IMR-90 (cell line): Measurements from ENCODE around the gene SLC29A3. TPM values are rescaled to one million over a fixed set of nuclear protein-coding genes. Genes with fewer than 3 reads are reported as not detected.

Source experiments
- ATAC-seq: fragments of 200-7000 bp; cut with Tn5 transposase; 2 replicates; pipeline ENCODE4 v1.9.1; 2020; ENCODE audit warnings: low read depth, mild to moderate bottlenecking, moderate library complexity
- BruUV-seq: library from RNA; stranded (reverse); fragments of 400-500 nt; replicated peaks from 2 replicates; lab custom pipeline; 2021; lab: Mats Ljungman, UMichigan
- CTCF ChIA-PET: fragments of 300-600 bp; formaldehyde crosslinking; extraction: SDS; loops from one replicate; lab custom pipeline; 2021; ENCODE audit warnings: antibody characterized with exemption; lab: Yijun Ruan, JAX
- POLR2A ChIA-PET: fragments of 300-600 bp; sonication (Branson Sonifier 250); formaldehyde crosslinking; loops from one replicate; lab custom pipeline; 2022; ENCODE audit warnings: antibody characterized with exemption; ENCODE audit not compliant: unreplicated experiment; lab: Charles Lee
- DNase-seq: peaks from one replicate; pipeline ENCODE4 v3.0.0; 2013
- H2AFZ ChIP-seq: replicated peaks from 2 replicates; pipeline ENCODE3; 2013; ENCODE audit warnings: low read length, mild to moderate bottlenecking; ENCODE audit not compliant: poor library complexity
- H2AK5ac ChIP-seq: 2 replicates; pipeline ENCODE4 v1.6.1; 2013; ENCODE audit warnings: low read depth, low read length, inconsistent platforms
- H2AK9ac ChIP-seq: replicated peaks from 2 replicates; pipeline ENCODE3; 2013; ENCODE audit warnings: mild to moderate bottlenecking, low read depth, low read length, moderate library complexity; ENCODE audit not compliant: poor library complexity
- H2BK120ac ChIP-seq: 2 replicates; pipeline ENCODE4 v1.6.1; 2013; ENCODE audit warnings: low read depth, low read length, inconsistent platforms
- H2BK15ac ChIP-seq: 3 replicates; pipeline ENCODE4 v1.6.1; 2013; ENCODE audit warnings: low read depth, low read length, inconsistent platforms
- H2BK20ac ChIP-seq: 2 replicates; pipeline ENCODE4 v1.6.1; 2013; ENCODE audit warnings: low read depth, mild to moderate bottlenecking, inconsistent platforms, low read length, moderate library complexity
- H2BK5ac ChIP-seq: 2 replicates; pipeline ENCODE4 v1.6.1; 2013; ENCODE audit warnings: mild to moderate bottlenecking, low read depth, low read length, inconsistent platforms; ENCODE audit not compliant: poor library complexity, severe bottlenecking
- H3K14ac ChIP-seq: replicated peaks from 2 replicates; pipeline ENCODE4 v1.6.1; 2013; ENCODE audit warnings: low read depth, low read length, inconsistent platforms
- H3K18ac ChIP-seq: 2 replicates; pipeline ENCODE4 v1.6.1; 2013; ENCODE audit warnings: low read depth, low read length, control low read depth
- H3K23ac ChIP-seq: 2 replicates; pipeline ENCODE4 v1.6.1; 2013; ENCODE audit warnings: low read depth, low read length, inconsistent platforms
- H3K27ac ChIP-seq: 2 replicates; pipeline ENCODE4 v1.5.1; 2013; ENCODE audit warnings: mild to moderate bottlenecking, control low read depth, low read length; ENCODE audit not compliant: insufficient read depth
- H3K27me3 ChIP-seq: 2 replicates; pipeline ENCODE4 v1.6.1; 2013; ENCODE audit warnings: low read length; ENCODE audit not compliant: control insufficient read depth, insufficient read depth
- H3K36me3 ChIP-seq: 2 replicates; pipeline ENCODE4 v1.6.1; 2013; ENCODE audit warnings: low read length, mixed read lengths; ENCODE audit not compliant: control insufficient read depth, insufficient read depth
- H3K4ac ChIP-seq: 2 replicates; pipeline ENCODE4 v1.6.1; 2013; ENCODE audit warnings: low read depth, low read length, inconsistent platforms
- H3K4me1 ChIP-seq: 2 replicates; pipeline ENCODE4 v1.6.1; 2013; ENCODE audit warnings: low read length, mixed read lengths; ENCODE audit not compliant: control insufficient read depth, insufficient read depth
- H3K4me2 ChIP-seq: 2 replicates; pipeline ENCODE4 v1.6.1; 2013; ENCODE audit warnings: low read depth, mild to moderate bottlenecking, control low read depth, low read length, moderate library complexity
- H3K4me3 ChIP-seq: 2 replicates; pipeline ENCODE4 v1.5.1; 2013; ENCODE audit warnings: low read depth, mild to moderate bottlenecking, control low read depth, low read length, moderate library complexity; ENCODE audit not compliant: insufficient read depth
- H3K56ac ChIP-seq: 2 replicates; pipeline ENCODE4 v1.6.1; 2013; ENCODE audit warnings: low read length, inconsistent platforms; ENCODE audit not compliant: insufficient read depth; ENCODE audit errors: extremely low read depth
- H3K79me1 ChIP-seq, 2 experiments: 2 replicates each; pipeline ENCODE4 v1.6.1; 2013; ENCODE audit warnings: low read length in 2 of 2, inconsistent platforms in 1 of 2, low read depth in 1 of 2
- H3K9ac ChIP-seq: 2 replicates; pipeline ENCODE4 v1.6.1; 2013; ENCODE audit warnings: low read depth, low read length, control low read depth
- H3K9me1 ChIP-seq: 2 replicates; pipeline ENCODE4 v1.6.1; 2013; ENCODE audit warnings: low read length, inconsistent platforms; ENCODE audit not compliant: insufficient read depth
- H3K9me3 ChIP-seq: 2 replicates; pipeline ENCODE4 v1.6.1; 2013; ENCODE audit warnings: low read length; ENCODE audit not compliant: control insufficient read depth, insufficient read depth
- H4K20me1 ChIP-seq: 2 replicates; pipeline ENCODE4 v1.6.1; 2013; ENCODE audit warnings: low read length, inconsistent platforms; ENCODE audit not compliant: insufficient read depth
- H4K5ac ChIP-seq: 2 replicates; pipeline ENCODE4 v1.6.1; 2013; ENCODE audit warnings: mild to moderate bottlenecking, low read depth, low read length, control low read depth
- H4K8ac ChIP-seq, 2 experiments: 2 replicates each; pipeline ENCODE4 v1.6.1; 2013; ENCODE audit warnings: low read depth in 2 of 2, low read length in 2 of 2, control low read depth in 1 of 2, inconsistent platforms in 1 of 2
- H4K91ac ChIP-seq: 2 replicates; pipeline ENCODE4 v1.6.1; 2013; ENCODE audit warnings: low read depth, low read length, inconsistent platforms; ENCODE audit not compliant: insufficient read depth
- BHLHE40 ChIP-seq: fragments of 150-350 bp; IDR thresholded peaks from 2 replicates; pipeline ENCODE4 v1.6.1; 2016; ENCODE audit warnings: mild to moderate bottlenecking, low read depth, low read length
- CEBPB ChIP-seq: IDR thresholded peaks from 2 replicates; pipeline ENCODE4 v1.6.1; 2012; ENCODE audit warnings: low read depth, low read length, improper control_type of control experiment
- CHD1 ChIP-seq: IDR thresholded peaks from 2 replicates; pipeline ENCODE4 v1.6.1; 2012; ENCODE audit warnings: low read depth, low read length, improper control_type of control experiment
- CTCF ChIP-seq: conservative IDR thresholded peaks from 2 replicates; pipeline ENCODE4 v1.5.1; 2012; ENCODE audit warnings: mild to moderate bottlenecking, low read depth, low read length, improper control_type of control experiment
- ELK1 ChIP-seq: fragments of 150-350 bp; IDR thresholded peaks from 2 replicates; pipeline ENCODE4 v1.6.1; 2016; ENCODE audit warnings: low read depth, mild to moderate bottlenecking, low read length, moderate library complexity, borderline replicate concordance
- MAZ ChIP-seq: IDR thresholded peaks from 2 replicates; pipeline ENCODE4 v1.6.1; 2012; ENCODE audit warnings: low read depth, mild to moderate bottlenecking, low read length, improper control_type of control experiment, moderate library complexity, borderline replicate concordance
- MXI1 ChIP-seq: IDR thresholded peaks from 2 replicates; pipeline ENCODE4 v1.6.1; 2012; ENCODE audit warnings: low read depth, mild to moderate bottlenecking, low read length, moderate library complexity, borderline replicate concordance
- POLR2A ChIP-seq: IDR thresholded peaks from 2 replicates; pipeline ENCODE4 v1.6.1; 2012; ENCODE audit warnings: mild to moderate bottlenecking, low read depth, low read length
- RCOR1 ChIP-seq: IDR thresholded peaks from 2 replicates; pipeline ENCODE4 v1.6.1; 2012; ENCODE audit warnings: mild to moderate bottlenecking, low read length, improper control_type of control experiment; ENCODE audit not compliant: insufficient replicate concordance
- RFX5 ChIP-seq: IDR thresholded peaks from 2 replicates; pipeline ENCODE4 v1.8.0; 2012; ENCODE audit warnings: low read depth, mild to moderate bottlenecking, low read length, moderate library complexity
- SMC3 ChIP-seq: fragments of 150-350 bp; IDR thresholded peaks from 2 replicates; pipeline ENCODE4 v1.6.1; 2016; ENCODE audit warnings: low read depth, mild to moderate bottlenecking, antibody characterized with exemption, low read length, moderate library complexity
- WGBS, 2 experiments: methylation state at CpG; one replicate each; pipeline versions ENCODE4 v1.1.5 to v1.1.7; 2013; ENCODE audit warnings: missing lambda C conversion rate in 2 of 2; ENCODE audit not compliant: insufficient read length in 1 of 2; ENCODE audit errors: extremely low coverage in 2 of 2; 5-methylcytosine and 5-hydroxymethylcytosine counted together
- dilution Hi-C: fragments of 300-500 bp; cut with HindIII; formaldehyde crosslinking; loops from one replicate; pipeline ENCODE4 v1.14.3; 2018; ENCODE audit warnings: low sequenced_read_pairs; ENCODE audit not compliant: unreplicated experiment
- in situ Hi-C: fragments of 300-500 bp; cut with MboI; formaldehyde crosslinking; loops from 3 replicates; pipeline ENCODE4 v1.14.3; 2019; ENCODE audit warnings: low sequenced_read_pairs, inconsistent platforms, mixed read lengths
- intact Hi-C: fragments of 100-400 bp; cut with micrococcal nuclease; formaldehyde crosslinking; loops from 2 replicates; pipeline ENCODE4 v1.10.0; 2022
- polyA plus RNA-seq, 3 experiments: library from polyadenylated mRNA; depleted of rRNA; stranded (reverse); fragments of >200 nt; gene quantifications; 2 replicates each; pipeline ENCODE4 v1.2.3, GENCODE V29; 2012; ENCODE audit warnings: low replicate concordance in 1 of 3
- total RNA-seq: library from RNA; depleted of rRNA; stranded (reverse); fragments of >200 nt; gene quantifications from 2 replicates; pipeline ENCODE4 v1.2.3, GENCODE V29; 2012

Gene SLC29A3
- total and polyA plus RNA-seq, 2 of the 4 experiments (the other 2 are of a cell fraction) = 0.72 to 3.0 TPM

GRCh38 chr10:71366690-71367089 is 47.6 kb downstream of the SLC29A3 start:
- POLR2A ChIA-PET = no interaction called here
- ATAC-seq = no peak
- H2BK15ac ChIP-seq = no peak overlapping the region
- H2BK20ac ChIP-seq = no peak overlapping the region
- no peak overlapping the region for H3K18ac ChIP-seq
- H2AK9ac ChIP-seq = no peak overlapping the region
- H4K20me1 ChIP-seq = no peaks in the 10 kb centered on the region
- no peak overlapping the region for H2AFZ ChIP-seq
- DNase-seq = no peak
- no peak overlapping the region for H3K4me3 ChIP-seq
- no peak for TF ChIP-seq ELK1
- TF ChIP-seq SMC3 = no peak
- TF ChIP-seq CEBPB = no peak
- TF ChIP-seq RCOR1 = no peak
- TF ChIP-seq CTCF = no peak
- no peak for TF ChIP-seq BHLHE40
- TF ChIP-seq MXI1 = no peak
- TF ChIP-seq CHD1 = no peak
- no peak for TF ChIP-seq RFX5
- TF ChIP-seq POLR2A = no peak
- TF ChIP-seq MAZ = no peak
- no peak overlapping the region for H2BK120ac ChIP-seq
- no peak overlapping the region for H3K9ac ChIP-seq
- H3K9me1 ChIP-seq = no peaks in the 10 kb centered on the region
- no peak overlapping the region for H3K4ac ChIP-seq
- H3K27ac ChIP-seq = no peak overlapping the region
- no peak overlapping the region for H3K4me2 ChIP-seq
- H2BK5ac ChIP-seq = no peak overlapping the region
- peaks cover 15% of the 10 kb centered on the region for H3K27me3 ChIP-seq
- H4K5ac ChIP-seq = no peak overlapping the region
- no peak overlapping the region for H4K8ac ChIP-seq
- H3K23ac ChIP-seq = no peak overlapping the region
- intact Hi-C loops (no loop called here), dilution Hi-C loops (no loop called here), in situ Hi-C loops (no loop called here)
- no peaks in the 10 kb centered on the region for H3K36me3 ChIP-seq
- H3K14ac ChIP-seq = no peak overlapping the region
- no peaks in the 10 kb centered on the region for H3K79me1 ChIP-seq
- CTCF ChIA-PET = interaction anchor here (0.7 kb wide), 1 partner anchor 442 kb away, joined by 3 read pairs; no protein-coding TSS in a partner anchor
- no CpG with 5 or more reads among the region's 8 CpGs for WGBS, 2 experiments
- no peak overlapping the region for H4K91ac ChIP-seq
- H2AK5ac ChIP-seq = no peak overlapping the region
- H3K9me3 ChIP-seq = no peaks in the 10 kb centered on the region
- H3K4me1 ChIP-seq = peaks cover 2% of the 10 kb centered on the region
- BruUV-seq = no TSS peak
- no peak overlapping the region for H3K56ac ChIP-seq
